Common myeloid progenitor, CD34-positive (primary cell): Measurements from ENCODE around the gene SDR9C7. TPM values are rescaled to one million over a fixed set of nuclear protein-coding genes. Genes with fewer than 3 reads are reported as not detected.
"Not testable (repeated sequence)": the region's sequence is repeated elsewhere in the genome, so short reads cannot be mapped to it uniquely, and the experiment has no call there.

Experiments
- CTCF ChIA-PET: fragments of 350-600 bp; sonication (Branson Sonifier 250); formaldehyde crosslinking; loops from one replicate; lab custom pipeline; 2021; ENCODE audit warnings: antibody characterized with exemption; lab: Charles Lee
- POLR2A ChIA-PET: fragments of 350-600 bp; sonication (Branson Sonifier 250); formaldehyde crosslinking; loops from one replicate; lab custom pipeline; 2021; ENCODE audit warnings: antibody characterized with exemption; lab: Charles Lee
- DNase-seq, 3 donors: peaks; one replicate each; pipeline versions ENCODE4 v3.0.0 to v3.0.0-alpha.2; 2013
- H3K27ac ChIP-seq, 2 experiments: 1 replicate in 1 of 2; 2 replicates in 1 of 2; pipeline ENCODE4 v1.7.0; 2013; ENCODE audit warnings: inconsistent platforms in 2 of 2, low read length in 2 of 2, mild to moderate bottlenecking in 2 of 2, low read depth in 1 of 2, moderate library complexity in 1 of 2; ENCODE audit not compliant: severe bottlenecking in 2 of 2, insufficient read depth in 1 of 2, poor library complexity in 1 of 2
- H3K27me3 ChIP-seq, 5 experiments: replicated peaks in 2 of 5; 1 replicate in 3 of 5; 2 replicates in 2 of 5; pipeline versions ENCODE4 v1.6.1 to v1.7.0; 2013; ENCODE audit warnings: low read length in 4 of 5, mild to moderate bottlenecking in 2 of 5, moderate library complexity in 2 of 5, inconsistent platforms in 1 of 5; ENCODE audit not compliant: insufficient read depth in 5 of 5, control insufficient read depth in 4 of 5
- H3K36me3 ChIP-seq, 4 experiments: 1 replicate in 2 of 4; 2 replicates in 2 of 4; pipeline versions ENCODE4 v1.6.1 to v1.7.0; 2013; ENCODE audit warnings: low read length in 3 of 4, control low read depth in 1 of 4, mild to moderate bottlenecking in 1 of 4; ENCODE audit not compliant: control insufficient read depth in 4 of 4, insufficient read depth in 4 of 4
- H3K4me1 ChIP-seq, 4 experiments: 1 replicate in 3 of 4; 2 replicates in 1 of 4; pipeline versions ENCODE4 v1.6.1 to v1.7.1; 2013; ENCODE audit warnings: low read length in 3 of 4, mild to moderate bottlenecking in 3 of 4, control low read depth in 1 of 4, inconsistent platforms in 1 of 4, moderate library complexity in 1 of 4; ENCODE audit not compliant: control insufficient read depth in 4 of 4, insufficient read depth in 4 of 4; ENCODE audit errors: control extremely low read depth in 1 of 4
- H3K4me3 ChIP-seq, 7 experiments: 1 replicate in 4 of 7; 2 replicates in 3 of 7; pipeline versions ENCODE4 v1.5.1 to v1.7.0; 2013; ENCODE audit warnings: mild to moderate bottlenecking in 7 of 7, low read length in 6 of 7, moderate library complexity in 6 of 7, inconsistent platforms in 2 of 7, low read depth in 2 of 7, control low read depth in 1 of 7; ENCODE audit not compliant: insufficient read depth in 4 of 7, control insufficient read depth in 1 of 7; ENCODE audit errors: extremely low read depth in 1 of 7
- H3K9me3 ChIP-seq, 5 experiments: 1 replicate in 4 of 5; 2 replicates in 1 of 5; pipeline versions ENCODE4 v1.6.1 to v1.7.1; 2013; ENCODE audit warnings: low read length in 4 of 5, mild to moderate bottlenecking in 2 of 5, inconsistent platforms in 1 of 5, low read depth in 1 of 5, moderate library complexity in 1 of 5; ENCODE audit not compliant: control insufficient read depth in 4 of 5, insufficient read depth in 2 of 5; ENCODE audit errors: control extremely low read depth in 1 of 5
- whole genome bisulfite sequencing: methylation state at CpG from one replicate; pipeline ENCODE4 v1.1.5; 2013; ENCODE audit not compliant: insufficient coverage; 5-methylcytosine and 5-hydroxymethylcytosine counted together
- polyA plus RNA-seq: library from polyadenylated mRNA; unstranded; fragments of 120-200 nt; gene quantifications from one replicate; pipeline ENCODE4 v1.2.1, GENCODE V29; 2013

The SDR9C7 gene
- polyA plus RNA-seq, result not detected

DNA sequence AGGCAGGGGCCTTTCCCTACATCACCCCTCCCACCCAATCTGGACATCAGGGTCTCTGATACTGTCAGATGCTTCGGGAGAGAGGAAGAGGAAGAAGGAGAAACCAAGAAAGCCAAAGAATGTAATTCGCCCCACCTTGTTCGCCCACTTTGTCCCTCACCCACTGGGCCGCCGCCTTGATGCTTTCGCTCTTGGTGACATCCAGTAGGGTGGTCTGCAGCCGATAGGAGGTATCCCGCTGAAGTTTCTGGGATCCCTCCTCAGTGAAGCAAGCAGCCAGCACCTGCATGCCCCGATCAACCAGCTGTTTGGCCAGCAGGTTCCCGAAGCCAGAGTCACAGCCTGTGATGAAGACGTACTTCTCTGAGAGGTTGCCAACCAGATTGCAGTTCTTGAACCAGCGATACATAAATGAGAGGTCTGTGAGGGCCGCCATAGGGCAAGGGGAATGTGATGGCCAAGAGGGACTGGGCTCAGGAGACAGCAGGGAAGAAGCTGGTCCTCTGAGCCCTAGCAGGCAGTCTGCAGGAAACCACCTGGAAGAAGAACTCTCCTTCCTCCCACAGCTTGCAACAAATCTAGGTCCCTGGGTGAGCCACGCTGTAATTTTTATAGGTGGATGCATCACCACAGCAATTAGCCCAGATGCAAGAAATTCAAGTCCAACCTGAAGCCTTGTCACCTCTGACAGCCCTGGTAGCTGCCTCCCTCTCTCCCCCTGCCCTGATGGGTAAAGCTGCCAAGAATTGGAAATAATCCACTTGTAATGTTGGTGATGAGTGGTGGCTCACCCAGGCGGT, at the start of gene SDR9C7:
Gene SDR9C7 (minus strand): TSS at position 583 of the 800 bp plus-strand sequence. CDS start 147 bp downstream, at position 436.
- no peak within 1 kb of the TSS for H3K4me3 ChIP-seq
- H3K36me3 ChIP-seq, result no peaks in the 10 kb centered on the region
- ChIA-PET CTCF (no interaction called here), POLR2A (no interaction called here)
- WGBS, result 98% methylated on average over 11 of the region's 15 CpGs
- no peak for DNase-seq
- H3K9me3 ChIP-seq, result no peaks in the 10 kb centered on the region
- peaks cover 6 to 35% (median 23%) of the 10 kb centered on the region in 4 experiments for H3K4me1 ChIP-seq
- H3K27me3 ChIP-seq, result no peaks in the 10 kb centered on the region
- no peak within 1 kb of the TSS for H3K27ac ChIP-seq

DNA sequence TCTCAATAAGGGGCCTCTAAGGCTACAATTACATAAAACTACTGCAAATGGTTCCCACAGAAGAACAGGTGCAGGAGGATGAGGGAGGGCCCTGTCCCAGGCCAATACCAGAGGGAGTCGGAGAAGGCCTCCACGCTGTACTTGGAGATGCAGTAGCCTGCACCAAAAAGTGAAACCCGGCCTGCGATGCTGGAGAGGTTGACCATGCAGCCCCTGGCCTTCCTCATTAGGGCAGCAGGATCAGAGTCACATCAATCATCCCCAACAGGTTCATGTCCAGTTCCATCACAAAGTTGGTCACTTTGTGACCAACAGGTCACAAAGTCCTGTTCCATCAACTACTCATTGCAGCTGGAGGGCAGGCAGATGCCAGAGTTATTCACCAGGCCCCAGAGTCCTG, 49.2 kb upstream of the SDR9C7 start:
- ChIA-PET CTCF (no interaction called here), POLR2A (no interaction called here)
- no peak for DNase-seq
- Histone ChIP-seq H3K4me3 (no peak overlapping the region), H3K9me3 (no peaks in the 10 kb centered on the region), H3K4me1 (peaks cover 0 to 19% (median 19%) of the 10 kb centered on the region in 4 experiments), H3K27ac (no peak overlapping the region), H3K36me3 (no peaks in the 10 kb centered on the region), H3K27me3 (no peaks in the 10 kb centered on the region)
- 100% methylated on average over 2 of the region's 4 CpGs for WGBS

DNA sequence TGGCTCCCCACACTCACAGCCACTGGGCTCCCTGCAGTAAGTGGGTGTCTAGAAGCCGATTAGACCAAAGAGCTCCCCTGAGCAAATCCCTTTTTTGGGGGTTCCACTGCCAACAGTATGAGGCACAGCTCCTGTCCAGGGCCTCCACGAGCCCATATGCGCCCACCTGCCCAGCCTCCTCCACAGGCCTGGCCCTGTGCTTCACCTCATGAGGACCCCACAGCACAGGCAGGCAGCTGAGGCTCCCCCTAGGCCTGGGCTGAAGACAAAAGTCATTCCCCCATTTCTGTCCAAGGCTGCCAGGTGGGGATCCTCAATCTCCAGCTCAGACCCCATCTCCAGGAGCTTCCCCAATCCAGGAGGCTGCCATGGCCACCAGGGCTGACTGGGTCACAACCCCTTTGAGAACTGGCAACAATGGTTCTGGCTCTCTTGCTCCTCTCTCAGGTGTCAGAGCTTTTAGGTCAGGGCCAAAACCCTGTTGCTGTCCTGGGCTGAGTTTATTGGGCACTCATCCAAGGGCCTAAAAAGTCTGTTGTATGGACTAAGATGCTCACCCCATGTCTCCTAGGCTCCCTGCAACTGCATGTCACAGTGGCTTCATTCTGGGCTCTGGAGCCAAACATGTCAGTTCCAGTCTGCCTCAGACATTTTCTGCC, 48.5 kb upstream of the SDR9C7 start:
- H3K4me3 ChIP-seq, H3K9me3 ChIP-seq, H3K27ac ChIP-seq, DNase-seq, H3K36me3 ChIP-seq, CTCF ChIA-PET, H3K27me3 ChIP-seq, POLR2A ChIA-PET: not testable (repeated sequence)
- 100% methylated on average over 2 of the region's 3 CpGs for WGBS
- peaks cover 0 to 12% (median 12%) of the 10 kb centered on the region in 4 experiments for H3K4me1 ChIP-seq

DNA sequence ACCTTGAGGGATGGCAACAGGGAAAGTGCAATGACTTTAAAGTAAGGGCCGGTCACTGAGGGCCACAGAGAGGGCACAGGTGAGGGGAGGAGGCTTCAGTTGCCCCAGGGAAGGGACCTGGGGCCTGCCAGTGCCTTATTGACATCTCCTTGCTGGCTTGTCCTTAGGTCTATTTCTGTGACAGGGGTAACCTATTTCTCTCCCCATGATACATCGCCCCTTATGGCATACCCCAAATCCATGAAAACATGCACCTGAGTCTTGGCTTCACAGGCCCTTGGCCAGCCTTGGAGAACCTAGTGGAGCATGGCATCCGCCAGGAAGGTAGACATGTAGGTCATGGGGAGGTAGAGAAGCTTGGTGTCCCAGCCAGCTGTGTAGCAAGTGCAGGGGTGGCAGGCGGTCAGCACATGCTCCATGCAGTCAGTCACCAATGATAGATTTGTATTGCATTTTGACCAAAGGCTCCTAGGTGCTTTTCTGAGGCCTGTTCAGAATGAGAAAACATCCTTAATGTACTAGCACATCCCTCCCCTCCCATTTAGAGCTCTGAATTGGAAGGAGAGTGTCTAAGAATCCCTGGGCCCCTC, 46.8 kb upstream of the SDR9C7 start:
- ChIA-PET CTCF (interaction anchor here (0.6 to 1.1 kb wide), 3 partner anchors 21 to 140 kb away, joined by 3 read pairs; no protein-coding TSS in a partner anchor), POLR2A (no interaction called here)
- Histone ChIP-seq H3K27me3 (no peaks in the 10 kb centered on the region), H3K9me3 (no peaks in the 10 kb centered on the region), H3K36me3 (no peaks in the 10 kb centered on the region), H3K27ac (no peak overlapping the region), H3K4me1 (no peaks in the 10 kb centered on the region), H3K4me3 (no peak overlapping the region)
- WGBS, result 96% methylated on average over 3 of the region's 4 CpGs
- no peak for DNase-seq

DNA sequence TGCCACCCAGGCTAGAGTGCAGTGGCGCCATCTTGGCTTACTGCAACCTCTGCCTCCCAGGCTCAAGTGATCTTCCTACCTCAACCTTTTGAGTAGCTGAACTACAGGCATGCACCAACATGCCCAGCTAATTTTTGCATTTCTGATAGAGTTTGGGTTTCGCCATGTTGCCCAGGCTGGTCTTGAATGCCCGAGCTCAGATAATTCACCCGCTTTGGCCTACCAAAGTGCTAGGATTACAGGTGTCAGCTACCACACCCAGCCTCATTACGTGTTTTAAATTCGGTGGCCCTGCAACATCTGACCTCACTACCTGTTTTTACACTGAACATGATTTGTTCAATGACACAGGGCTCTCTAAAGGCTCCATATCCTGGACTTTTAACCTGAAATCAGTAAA, 46.1 kb upstream of the SDR9C7 start:
- H3K9me3 ChIP-seq, result no peaks in the 10 kb centered on the region
- no peaks in the 10 kb centered on the region for H3K36me3 ChIP-seq
- H3K27me3 ChIP-seq, result no peaks in the 10 kb centered on the region
- H3K27ac ChIP-seq, result no peak overlapping the region
- DNase-seq, result no peak
- POLR2A ChIA-PET, result no interaction called here
- no peaks in the 10 kb centered on the region for H3K4me1 ChIP-seq
- no peak overlapping the region for H3K4me3 ChIP-seq
- 100% methylated on average over 6 of the region's 6 CpGs for WGBS
- CTCF ChIA-PET, result interaction anchor here (1.2 kb wide), 1 partner anchor 22 kb away, joined by 3 read pairs; no protein-coding TSS in a partner anchor

DNA sequence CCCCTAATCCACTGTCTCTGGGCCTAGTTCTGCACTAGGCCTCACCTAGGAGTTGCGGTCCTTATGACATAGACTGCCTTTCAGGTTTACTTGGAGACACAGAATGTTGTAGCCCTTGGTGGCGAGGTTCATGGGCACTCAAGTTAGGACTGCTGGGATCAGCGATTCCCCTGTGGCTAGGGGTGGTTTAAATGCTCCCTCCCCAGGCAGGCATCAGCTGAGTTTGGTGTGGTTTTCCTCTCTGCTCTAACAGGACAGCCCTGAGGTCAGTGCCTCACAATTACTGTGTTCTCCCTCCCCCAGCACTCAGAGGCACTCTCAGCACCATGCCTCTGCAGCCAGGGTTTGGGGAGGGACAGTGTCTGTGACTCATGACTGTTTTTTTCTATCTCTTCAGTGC, 45.4 kb upstream of the SDR9C7 start:
- Histone ChIP-seq H3K27ac (no peak overlapping the region), H3K4me1 (no peaks in the 10 kb centered on the region), H3K4me3 (no peak overlapping the region), H3K27me3 (no peaks in the 10 kb centered on the region), H3K36me3 (no peaks in the 10 kb centered on the region), H3K9me3 (no peaks in the 10 kb centered on the region)
- POLR2A ChIA-PET, result no interaction called here
- no peak for DNase-seq
- 97% methylated on average over 3 of the region's 3 CpGs for WGBS
- CTCF ChIA-PET, result interaction anchor here (0.6 to 1.4 kb wide), 3 partner anchors 20 to 24 kb away, joined by 3 to 4 read pairs (median 3); no protein-coding TSS in a partner anchor
